Choroid plexus epithelial cell (primary cell): ENCODE measurements around the gene RSPO1.

Source experiments
- DNase-seq: peaks from one replicate; pipeline ENCODE4 v3.0.0-alpha.2; 2010; ENCODE audit warnings: low read depth
- H3K4me3 ChIP-seq: 2 replicates; pipeline ENCODE4 v1.5.1; 2011; ENCODE audit warnings: low read depth, mild to moderate bottlenecking, control low read depth, low read length, moderate library complexity
- CTCF ChIP-seq: conservative IDR thresholded peaks from 2 replicates; pipeline ENCODE4 v1.5.1; 2011; ENCODE audit warnings: low read depth, mild to moderate bottlenecking, control low read depth, inconsistent platforms, low read length, moderate library complexity

Gene RSPO1

GRCh38 chr1:37656881-37657280 lies 22.2 kb upstream of the RSPO1 start:
- TF ChIP-seq CTCF, result no peak

GRCh38 chr1:37656026-37656425 lies 21.3 kb upstream of the RSPO1 start:
- no peak overlapping the region for H3K4me3 ChIP-seq
- no peak for DNase-seq
- TF ChIP-seq CTCF, result no peak

More at GRCh38 chr1:37656881-37657280, 22.2 kb upstream of the RSPO1 start:
- no peak for DNase-seq
- no peak overlapping the region for H3K4me3 ChIP-seq

DNA sequence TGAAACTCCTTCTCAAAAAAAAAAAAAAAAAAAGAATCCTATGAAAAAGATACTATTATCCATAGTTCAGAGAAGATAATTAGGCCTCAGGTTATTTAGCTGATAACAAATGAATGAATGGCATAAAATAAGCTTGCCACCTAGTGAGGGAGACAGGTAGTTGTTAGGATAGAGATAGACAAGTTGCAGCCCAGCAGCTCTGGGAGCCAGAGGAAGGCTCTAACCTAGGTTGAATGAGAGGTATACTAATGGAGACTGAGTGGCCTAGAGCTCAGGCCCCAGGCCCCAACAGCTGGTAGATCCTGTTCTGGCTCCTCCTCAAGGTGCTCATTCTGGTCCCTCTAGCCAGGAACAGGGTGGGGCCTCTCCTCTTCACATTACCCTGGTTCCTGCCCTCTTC lies 20.6 kb upstream of the RSPO1 start:
- no peak for TF ChIP-seq CTCF
- DNase-seq, result no peak
- H3K4me3 ChIP-seq, result no peak overlapping the region

- H3K4me3 ChIP-seq, result no peak overlapping the region
- DNase-seq, result no peak
- no peak for TF ChIP-seq CTCF
Observed at GRCh38 chr1:37653906-37654305, 19.2 kb upstream of the RSPO1 start.

- TF ChIP-seq CTCF, result no peak
- DNase-seq, result no peak
- no peak overlapping the region for H3K4me3 ChIP-seq
Observed at GRCh38 chr1:37652976-37653375, 18.3 kb upstream of the RSPO1 start.

DNA sequence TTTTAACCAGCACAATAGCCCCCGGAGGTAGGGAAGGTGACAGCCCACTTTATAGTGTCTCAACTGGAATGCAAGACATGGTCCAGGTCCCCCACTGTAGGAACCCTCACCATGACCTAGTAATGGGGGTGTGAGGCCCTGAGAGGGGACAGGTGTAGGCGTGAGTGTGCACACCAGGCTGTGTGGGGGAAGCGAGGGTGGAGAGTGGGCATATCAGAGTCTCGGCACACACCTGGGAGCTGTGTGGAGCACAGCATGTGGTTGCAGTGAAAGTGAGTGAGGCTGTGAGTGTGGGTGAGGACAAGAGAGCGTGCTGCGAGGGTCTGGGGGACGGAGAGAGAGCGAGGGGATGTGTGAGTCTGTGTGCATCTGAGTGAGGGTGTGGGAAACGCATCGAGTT lies 17.1 kb upstream of the RSPO1 start:
- DNase-seq, result no peak
- no peak overlapping the region for H3K4me3 ChIP-seq
- TF ChIP-seq CTCF, result no peak

DNA sequence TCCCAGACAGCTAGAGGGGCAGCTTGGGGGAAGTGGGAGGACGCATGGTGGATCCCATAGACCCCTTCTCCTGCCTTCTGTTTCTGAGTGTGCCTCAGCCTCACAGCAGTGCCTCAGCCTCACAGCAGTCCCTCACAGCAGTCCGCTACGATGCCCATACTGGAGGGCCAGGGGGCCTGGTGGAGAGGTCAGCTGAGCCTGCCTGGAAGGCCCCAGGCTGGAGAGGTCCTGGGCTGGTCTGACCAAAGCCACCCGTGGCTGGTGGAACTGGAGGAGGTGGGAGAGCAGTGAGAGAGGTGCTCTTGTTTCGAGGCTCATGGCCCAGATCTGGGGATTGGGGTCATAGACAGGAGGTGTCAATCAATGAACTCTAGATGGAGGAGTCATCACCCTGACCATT lies 16.0 kb upstream of the RSPO1 start:
- no peak for TF ChIP-seq CTCF
- no peak overlapping the region for H3K4me3 ChIP-seq
- DNase-seq, result no peak
